Heart left ventricle (tissue), 13 donors: ENCODE measurements around the gene ATP11C.

Experiments used
- CTCF ChIP-seq, 12 donors: fragments of 200-600 bp; sonication (generic) in 4 of 12; IDR thresholded peaks; one replicate each; pipeline versions ENCODE4 v1.5.0 to v1.8.0; 2018 to 2022; ENCODE audit warnings: antibody characterized with exemption in 12 of 12, mild to moderate bottlenecking in 5 of 12
- POLR2A ChIP-seq, 2 donors: fragments of 450-650 bp; IDR thresholded peaks; one replicate each; pipeline ENCODE4 v1.6.1; 2017; ENCODE audit warnings: antibody characterized with exemption in 2 of 2, mild to moderate bottlenecking in 2 of 2, moderate library complexity in 2 of 2
- donor health status: ischemic (EF 13 %, LVEDD 7.1; RV severe dilation, severe dysfunction).
- donor health status: DM: no; HTN: yes; CAD: no.
- donor health status: DM: no; HTN: no; CAD: no.
- donor health status: ischemic (EF 25% LVEDD 6.9; RV normal size, moderate dysfunction).
- donor health status: ischemic (EF 25% LVEDD 5.7; RV mildly dilated, moderate dysfunction).
- donor health status: ischemic (EF 35%, LVEDD 5.7; RV mildly dilated, moderate dysfunction).
- donor health status: nonischemic (EF 11% LVEDD 7.7; RV severe dilation, severe dysfunction).
- donor health status: DM: yes; HTN: yes; CAD: no.
- donor health status: PGD.
- donor health status: ischemic (EF 29% LVEDD 5.4; RV normal size, mild dysfunction).
- donor health status: nonischemic (EF 23%, LVEDD 6.1; RV moderate dilation, normal function).

- TF ChIP-seq POLR2A (IDR thresholded peaks at IDR 0.05) (no peak), CTCF (IDR thresholded peaks at IDR 0.05) (no peak)
Observed at GRCh38 chrX:139831017-139831416, 101.8 kb downstream of the ATP11C start.
